ENCODE data around the gene SLC4A4. TPM values are rescaled to one million over a fixed set of nuclear protein-coding genes. Genes with fewer than 3 reads are reported as not detected.
A peak's percentile ranks its signal among the peaks of the same experiment; 100 is the strongest.

SLC4A4 gene
- total RNA-seq, 1 experiment from 2014 or later, result 0.92 TPM

GRCh38 chr4:71368906-71369305 is 30.1 kb downstream of the SLC4A4 start:
- Histone ChIP-seq H3K9ac (ENCODE audit: extremely low read depth, insufficient read length, low read length) (no peak overlapping the region), H2AFZ (ENCODE audit: low read length) (no peak overlapping the region), H3K79me2 (ENCODE audit: insufficient read depth, low read length) (no peaks in the 10 kb centered on the region), H3K4me1 (ENCODE audit: insufficient read depth, low read length) (no peaks in the 10 kb centered on the region), H3K27ac (ENCODE audit: insufficient read length, low read depth, low read length) (no peak overlapping the region), H2BK15ac (ENCODE audit: low read depth, low read length) (no peak overlapping the region), H3T11ph (ENCODE audit: low read length) (no peak overlapping the region), H4K91ac (ENCODE audit: insufficient read length, low read depth, low read length) (no peak overlapping the region), H3K27me3 (ENCODE audit: insufficient read depth, low read length) (no peaks in the 10 kb centered on the region), H2BK120ac (ENCODE audit: low read depth, low read length, poor library complexity, severe bottlenecking) (no peak overlapping the region), H3K4me2 (ENCODE audit: insufficient read depth, insufficient read length, low read length) (no peak overlapping the region), H3K14ac (ENCODE audit: insufficient read depth, low read length) (no peak overlapping the region), H2BK5ac (ENCODE audit: insufficient read length, low read length) (no peak overlapping the region), H3K23ac (ENCODE audit: insufficient read length, low read depth, low read length) (no peak overlapping the region), H2BK12ac (ENCODE audit: insufficient read length, low read depth, low read length) (no peak overlapping the region), H4K8ac (replicated peaks; ENCODE audit: insufficient read length, low read depth, low read length) (no peak overlapping the region), H2BK20ac (ENCODE audit: low read depth, low read length, poor library complexity, severe bottlenecking) (no peak overlapping the region), H2AK5ac (ENCODE audit: insufficient read length, low read length) (no peak overlapping the region), H3K23me2 (ENCODE audit: insufficient read length, low read depth, low read length, poor library complexity, severe bottlenecking) (no peaks in the 10 kb centered on the region), H3K56ac (ENCODE audit: insufficient read length, low read depth, low read length) (no peak overlapping the region), H3K79me1 (ENCODE audit: insufficient read depth, low read depth, low read length, poor library complexity, severe bottlenecking) (no peaks in the 10 kb centered on the region), H4K5ac (ENCODE audit: insufficient read length, low read depth, low read length) (no peak overlapping the region), H4K20me1 (ENCODE audit: control insufficient read depth, insufficient read depth, insufficient read length) (no peaks in the 10 kb centered on the region), H3K4ac (ENCODE audit: low read depth, low read length) (no peak overlapping the region), H3K9me3 (ENCODE audit: control insufficient read depth, low read depth, low read length) (no peaks in the 10 kb centered on the region), H3K18ac (ENCODE audit: insufficient read length, low read depth, low read length) (no peak overlapping the region)
- no peak for TF ChIP-seq CTCF (conservative IDR thresholded peaks at IDR 0.05)
- Mint-ChIP-seq H3K4me3 (no peak overlapping the region), H3K27me3 (ENCODE audit: low read depth) (no peaks in the 10 kb centered on the region; the same call in 1 of the 2 replicates), H3K4me1 (peaks cover 3 to 4% of the 10 kb centered on the region in 2 experiments), H3K36me3 (ENCODE audit: insufficient read depth in 1 of 3, low read depth in 3 of 3) (no peaks in the 10 kb centered on the region), H3K9me3 (no peaks in the 10 kb centered on the region), H3K27ac (0 out of 7 replicates have a peak overlapping the region, but pooled peaks of 2 of the 3 experiments have one; percentile 13 to 20)
- no CpG with 5 or more reads among the region's 12 CpGs for WGBS (ENCODE audit: extremely low coverage, insufficient read length, low lambda C conversion rate)
- DNase-seq, result no peak

All from H9 (cell line).